ENCODE measurements around the gene PCNX1.

The PCNX1 gene

DNA sequence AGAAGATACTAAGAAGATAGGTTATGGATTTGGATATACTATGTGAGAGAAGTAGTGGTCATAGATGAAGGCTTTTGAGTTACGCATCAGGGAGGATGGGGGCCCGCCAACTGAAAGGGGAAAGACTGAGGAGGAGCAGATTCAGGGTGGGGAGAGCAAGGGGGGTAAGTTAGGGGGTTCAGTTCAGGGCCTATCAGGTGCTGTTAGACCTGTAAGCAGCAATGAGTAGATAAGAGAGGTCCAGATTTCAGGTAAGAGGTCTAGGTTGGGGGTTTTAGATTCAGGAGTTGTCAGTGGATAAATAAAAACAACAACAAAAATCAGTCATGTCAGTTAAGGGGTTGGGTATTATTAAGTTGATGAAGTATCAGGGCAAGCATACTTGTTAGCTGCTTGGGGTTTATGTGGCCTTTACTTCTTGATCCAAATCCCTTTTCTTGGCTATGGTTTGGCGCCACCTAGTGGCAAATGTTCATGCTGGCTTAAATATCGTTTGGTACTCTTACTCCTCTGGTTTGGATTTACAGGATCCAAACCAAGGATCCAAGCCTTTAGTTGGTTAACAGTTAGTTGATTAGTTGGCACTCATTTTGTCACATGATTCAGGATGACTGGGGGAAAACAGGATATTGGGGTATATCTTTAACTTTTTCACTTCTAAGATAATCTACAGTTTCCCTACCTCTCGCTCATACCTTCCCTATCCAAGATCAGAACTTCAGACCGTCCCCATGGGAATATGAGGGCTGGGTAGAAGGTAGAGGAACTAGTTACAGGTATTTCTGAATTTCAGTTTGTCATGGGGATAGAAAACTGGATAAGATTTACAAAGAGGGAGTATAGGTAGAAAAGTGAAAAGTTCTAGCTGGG is 65.1 kb downstream of the PCNX1 start:
- H3K4me1 Mint-ChIP-seq (ENCODE audit: low read depth) = peaks cover 6% of the 10 kb centered on the region
- H3K4me3 Mint-ChIP-seq = no peak overlapping the region
- H3K27me3 Mint-ChIP-seq = no peaks in the 10 kb centered on the region
- intact Hi-C loops (cut with micrococcal nuclease) = loop anchor here (1.0 to 10.0 kb wide), 4 partner anchors 65 to 348 kb away; partner anchors contain the start of gene PCNX1
- H3K9me3 Mint-ChIP-seq = no peaks in the 10 kb centered on the region
- peaks cover 40% of the 10 kb centered on the region for H3K36me3 Mint-ChIP-seq (ENCODE audit: low read depth)
- no peak overlapping the region for H3K27ac Mint-ChIP-seq

DNA sequence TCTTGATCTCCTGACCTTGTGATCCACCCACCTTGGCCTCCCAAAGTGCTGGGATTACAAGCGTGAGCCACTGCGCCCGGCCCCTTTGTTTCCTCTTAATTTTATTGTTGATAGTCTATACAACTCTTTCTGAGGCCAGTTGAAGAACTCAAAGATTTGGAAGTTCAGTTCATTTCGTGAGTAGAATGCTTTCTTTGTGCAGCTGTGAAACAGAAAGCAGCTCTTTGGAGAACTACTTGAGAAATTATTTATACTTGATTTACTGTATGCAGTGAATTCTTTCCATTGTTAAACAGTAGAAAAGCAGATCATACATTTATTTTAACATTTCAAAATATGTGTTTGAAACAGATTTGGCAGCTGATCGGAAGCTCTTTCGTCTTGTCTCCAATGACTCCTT is 69.3 kb downstream of the PCNX1 start:
- Mint-ChIP-seq H3K27me3 (no peaks in the 10 kb centered on the region), H3K4me1 (ENCODE audit: low read depth) (peaks cover 17% of the 10 kb centered on the region), H3K27ac (no peak overlapping the region), H3K36me3 (ENCODE audit: low read depth) (peaks cover 42% of the 10 kb centered on the region), H3K4me3 (no peak overlapping the region), H3K9me3 (no peaks in the 10 kb centered on the region)
- intact Hi-C loops (cut with micrococcal nuclease) = loop anchor here (10.0 kb wide), 1 partner anchor 352 kb away; no protein-coding TSS in a partner anchor

DNA sequence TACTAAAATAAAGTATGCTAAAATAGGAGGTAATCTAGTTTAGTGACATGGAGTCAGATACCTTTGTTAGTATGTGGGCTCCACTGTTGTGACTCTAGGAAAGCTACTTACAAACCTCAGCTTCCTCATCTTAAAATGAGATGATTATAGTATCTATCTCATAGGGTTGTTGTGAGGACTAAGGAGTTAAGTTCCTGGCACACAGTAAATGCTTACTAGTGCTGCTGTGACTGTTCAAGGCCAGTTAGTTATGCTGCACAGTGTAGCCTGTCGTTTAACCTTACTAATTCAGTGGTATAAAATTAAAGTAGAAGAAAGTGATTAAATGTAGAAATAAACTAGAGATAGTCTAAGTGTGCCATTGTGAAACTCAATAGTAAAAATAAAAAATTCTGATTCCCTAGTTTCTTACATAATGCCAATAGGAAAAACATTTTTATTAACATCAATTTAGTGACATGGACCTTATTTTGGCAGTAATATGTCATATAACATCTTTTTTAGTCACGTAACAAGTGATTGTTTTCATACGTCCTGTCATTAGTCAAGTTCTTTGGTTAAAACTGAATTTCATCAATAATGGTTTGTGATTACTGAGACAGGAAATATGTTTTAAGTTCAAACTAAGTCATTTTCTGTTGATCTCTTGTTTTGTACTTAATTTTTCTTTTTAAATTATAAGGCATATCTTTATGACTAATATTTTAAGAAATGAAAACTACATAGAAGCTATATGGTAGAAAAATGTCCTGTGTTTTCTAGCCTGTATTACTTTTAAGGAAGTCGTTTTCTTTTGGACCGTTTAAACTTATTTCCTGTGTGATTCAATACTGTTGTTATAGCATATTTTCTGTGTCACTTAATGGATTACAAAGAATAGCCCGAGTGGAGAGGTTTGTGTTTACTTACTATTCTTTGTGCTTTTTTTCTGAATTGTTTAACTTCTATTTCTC is 74.0 kb downstream of the PCNX1 start:
- H3K27ac Mint-ChIP-seq = no peak overlapping the region
- H3K9me3 Mint-ChIP-seq = no peaks in the 10 kb centered on the region
- peaks cover 23% of the 10 kb centered on the region for H3K36me3 Mint-ChIP-seq (ENCODE audit: low read depth)
- no peak overlapping the region for H3K4me3 Mint-ChIP-seq
- intact Hi-C loops (cut with micrococcal nuclease) = no loop called here
- H3K4me1 Mint-ChIP-seq (ENCODE audit: low read depth) = peaks cover 12% of the 10 kb centered on the region
- no peaks in the 10 kb centered on the region for H3K27me3 Mint-ChIP-seq

DNA sequence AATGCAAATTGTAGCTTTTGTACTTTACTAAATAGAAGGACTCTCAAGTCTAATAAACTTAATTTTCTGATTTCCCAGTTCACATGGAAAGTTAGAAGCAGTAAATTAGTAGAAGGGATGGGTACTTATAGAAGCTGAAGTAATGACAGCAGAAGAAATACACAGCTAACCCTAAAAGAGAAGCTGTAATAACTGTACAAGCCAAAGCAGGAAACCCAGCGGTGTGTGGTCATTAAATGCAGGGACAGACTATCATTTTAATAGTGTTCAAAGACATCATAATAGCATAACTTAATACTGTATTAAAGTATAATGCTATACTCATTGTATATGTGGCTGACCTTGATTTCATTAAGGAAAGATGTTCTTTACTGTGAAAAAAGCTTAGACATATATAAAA is 74.9 kb downstream of the PCNX1 start:
- intact Hi-C loops (cut with micrococcal nuclease) = no loop called here
- no peaks in the 10 kb centered on the region for H3K27me3 Mint-ChIP-seq
- H3K4me3 Mint-ChIP-seq = no peak overlapping the region
- peaks cover 12% of the 10 kb centered on the region for H3K4me1 Mint-ChIP-seq (ENCODE audit: low read depth)
- no peak overlapping the region for H3K27ac Mint-ChIP-seq
- H3K36me3 Mint-ChIP-seq (ENCODE audit: low read depth) = peaks cover 14% of the 10 kb centered on the region
- H3K9me3 Mint-ChIP-seq = no peaks in the 10 kb centered on the region

DNA sequence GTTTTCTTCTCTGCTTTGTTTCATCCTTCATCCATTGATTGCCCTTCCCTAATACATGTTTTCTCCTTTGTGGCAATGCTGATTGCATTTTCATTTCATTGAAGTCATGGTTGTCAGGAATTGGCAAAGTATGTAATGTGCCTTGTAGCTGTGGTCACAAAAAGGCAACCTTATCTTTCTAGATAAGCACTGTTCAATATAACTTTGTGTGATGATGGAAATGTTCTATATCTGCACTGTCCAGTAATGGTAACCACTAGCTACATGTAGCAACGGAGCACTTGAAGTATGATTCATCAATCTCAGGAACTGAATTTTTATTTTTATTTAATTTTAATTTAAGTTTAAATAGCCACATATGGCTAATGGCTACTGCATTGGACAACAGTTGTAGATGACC is 79.8 kb downstream of the PCNX1 start:
- Mint-ChIP-seq H3K27me3 (no peaks in the 10 kb centered on the region), H3K9me3 (no peaks in the 10 kb centered on the region), H3K36me3 (ENCODE audit: low read depth) (peaks cover 7% of the 10 kb centered on the region), H3K4me3 (no peak overlapping the region), H3K4me1 (ENCODE audit: low read depth) (no peaks in the 10 kb centered on the region), H3K27ac (no peak overlapping the region)
- intact Hi-C loops (cut with micrococcal nuclease) = no loop called here

DNA sequence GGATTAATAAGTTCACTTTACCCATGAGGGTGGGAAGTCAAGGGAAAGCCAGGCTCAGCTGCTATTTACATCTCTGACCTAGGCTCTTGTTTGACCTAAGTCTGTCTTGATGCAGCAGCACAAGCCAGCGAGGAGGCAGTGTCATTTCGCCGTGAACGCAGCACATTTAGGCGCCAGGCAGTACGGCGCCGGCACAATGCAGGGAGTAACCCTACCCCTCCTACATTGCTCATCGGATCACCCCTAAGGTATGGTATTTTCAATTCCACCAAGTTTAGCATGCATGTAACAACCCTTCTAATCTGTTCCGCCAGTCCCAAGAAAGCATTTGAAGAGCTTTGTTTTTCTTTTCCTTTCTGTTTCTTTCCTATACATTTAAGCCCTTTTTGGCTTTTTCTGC is 81.2 kb downstream of the PCNX1 start:
- Mint-ChIP-seq H3K27me3 (no peaks in the 10 kb centered on the region), H3K9me3 (no peaks in the 10 kb centered on the region), H3K36me3 (ENCODE audit: low read depth) (peaks cover 7% of the 10 kb centered on the region), H3K4me1 (ENCODE audit: low read depth) (no peaks in the 10 kb centered on the region), H3K4me3 (peak overlapping the region; percentile 36), H3K27ac (no peak overlapping the region)
- intact Hi-C loops (cut with micrococcal nuclease) = no loop called here

DNA sequence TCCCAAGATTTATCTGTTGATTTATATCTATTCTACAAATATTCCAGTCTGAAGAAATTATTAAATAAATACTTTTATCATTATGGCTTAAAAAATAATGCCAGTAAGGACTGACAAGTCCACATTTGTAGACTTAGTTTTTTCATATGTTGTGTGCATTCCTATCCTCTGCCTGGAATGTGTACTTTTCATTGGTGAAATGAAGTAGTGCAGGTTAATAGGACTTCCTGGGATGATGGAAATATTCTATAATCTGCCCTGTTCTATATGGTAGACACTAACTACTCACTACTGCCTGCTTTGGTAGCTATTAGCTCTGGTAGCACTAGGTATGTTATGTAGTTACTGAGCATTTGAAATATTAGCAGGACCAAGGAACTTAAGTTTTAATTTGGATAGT is 86.7 kb downstream of the PCNX1 start:
- H3K4me3 Mint-ChIP-seq = no peak overlapping the region
- H3K9me3 Mint-ChIP-seq = peaks cover 8% of the 10 kb centered on the region
- H3K4me1 Mint-ChIP-seq (ENCODE audit: low read depth) = peaks cover 7% of the 10 kb centered on the region
- H3K27me3 Mint-ChIP-seq = no peaks in the 10 kb centered on the region
- intact Hi-C loops (cut with micrococcal nuclease) = no loop called here
- no peak overlapping the region for H3K27ac Mint-ChIP-seq
- H3K36me3 Mint-ChIP-seq (ENCODE audit: low read depth) = peaks cover 8% of the 10 kb centered on the region

DNA sequence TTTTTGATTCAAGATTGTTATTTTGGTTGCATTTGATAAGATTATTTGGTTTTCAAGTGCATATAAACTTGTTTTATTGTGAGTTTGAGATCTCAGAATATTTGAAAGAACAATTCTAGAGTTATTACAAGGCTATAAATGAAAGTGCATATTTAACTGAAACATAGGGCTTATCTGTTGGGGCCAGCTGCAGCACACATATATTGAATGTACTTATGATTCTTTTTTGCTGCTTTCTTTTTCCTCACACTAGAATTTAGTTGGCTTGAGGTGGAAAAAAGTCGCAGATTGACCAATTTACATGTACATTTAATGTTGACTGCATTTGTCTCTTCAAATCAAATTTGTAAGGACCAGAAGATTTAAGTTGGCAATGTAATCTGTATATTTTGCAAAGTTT is 88.0 kb downstream of the PCNX1 start:
- no peaks in the 10 kb centered on the region for H3K27me3 Mint-ChIP-seq
- H3K9me3 Mint-ChIP-seq = peaks cover 8% of the 10 kb centered on the region
- intact Hi-C loops (cut with micrococcal nuclease) = no loop called here
- H3K36me3 Mint-ChIP-seq (ENCODE audit: low read depth) = peaks cover 8% of the 10 kb centered on the region
- no peak overlapping the region for H3K4me3 Mint-ChIP-seq
- H3K4me1 Mint-ChIP-seq (ENCODE audit: low read depth) = peaks cover 7% of the 10 kb centered on the region
- peak overlapping the region; percentile 35 for H3K27ac Mint-ChIP-seq

DNA sequence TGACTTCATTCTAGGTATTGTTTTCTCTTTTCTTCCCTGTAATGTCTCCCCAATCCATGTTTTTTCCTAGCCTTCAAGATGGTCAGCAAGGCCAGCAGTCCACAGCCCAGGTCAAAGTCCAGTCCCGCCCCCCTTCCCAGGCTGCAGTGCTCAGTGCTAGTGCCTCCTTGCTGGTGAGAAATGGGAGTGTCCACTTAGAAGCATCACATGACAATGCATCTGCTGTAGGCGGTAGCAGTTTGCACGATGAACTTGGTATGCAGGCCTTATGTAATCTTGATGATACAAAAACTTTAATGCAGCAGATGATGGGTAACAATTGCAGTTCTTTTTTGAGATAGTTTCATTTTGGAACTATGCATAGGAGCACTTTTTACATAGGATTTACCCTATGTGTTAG is 88.4 kb downstream of the PCNX1 start:
- H3K27me3 Mint-ChIP-seq = no peaks in the 10 kb centered on the region
- H3K4me3 Mint-ChIP-seq = no peak overlapping the region
- H3K27ac Mint-ChIP-seq = peak overlapping the region; percentile 35
- peaks cover 8% of the 10 kb centered on the region for H3K36me3 Mint-ChIP-seq (ENCODE audit: low read depth)
- peaks cover 7% of the 10 kb centered on the region for H3K4me1 Mint-ChIP-seq (ENCODE audit: low read depth)
- intact Hi-C loops (cut with micrococcal nuclease) = no loop called here
- peaks cover 8% of the 10 kb centered on the region for H3K9me3 Mint-ChIP-seq

DNA sequence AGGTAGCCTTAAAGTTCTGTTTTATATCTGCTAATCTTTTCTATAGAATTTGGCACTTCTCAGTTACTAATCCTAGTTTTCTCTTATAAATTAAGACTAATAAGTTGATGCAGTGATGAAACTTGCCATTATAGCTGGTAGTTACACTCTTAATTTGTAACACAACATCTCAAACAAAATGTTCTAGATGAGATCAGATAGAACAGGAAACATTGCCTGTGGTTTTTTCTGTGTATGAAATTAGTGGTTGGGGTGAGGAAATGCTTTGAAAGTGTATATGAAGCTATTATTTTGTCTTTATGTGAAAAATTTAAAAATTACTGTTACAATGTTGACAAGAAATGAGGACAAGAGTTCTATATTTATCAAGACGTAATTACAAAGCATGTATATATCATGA is 91.9 kb downstream of the PCNX1 start:
- Mint-ChIP-seq H3K27ac (no peak overlapping the region), H3K36me3 (ENCODE audit: low read depth) (peaks cover 29% of the 10 kb centered on the region), H3K9me3 (peaks cover 8% of the 10 kb centered on the region), H3K4me1 (ENCODE audit: low read depth) (peaks cover 7% of the 10 kb centered on the region), H3K4me3 (no peak overlapping the region), H3K27me3 (no peaks in the 10 kb centered on the region)
- intact Hi-C loops (cut with micrococcal nuclease) = no loop called here

DNA sequence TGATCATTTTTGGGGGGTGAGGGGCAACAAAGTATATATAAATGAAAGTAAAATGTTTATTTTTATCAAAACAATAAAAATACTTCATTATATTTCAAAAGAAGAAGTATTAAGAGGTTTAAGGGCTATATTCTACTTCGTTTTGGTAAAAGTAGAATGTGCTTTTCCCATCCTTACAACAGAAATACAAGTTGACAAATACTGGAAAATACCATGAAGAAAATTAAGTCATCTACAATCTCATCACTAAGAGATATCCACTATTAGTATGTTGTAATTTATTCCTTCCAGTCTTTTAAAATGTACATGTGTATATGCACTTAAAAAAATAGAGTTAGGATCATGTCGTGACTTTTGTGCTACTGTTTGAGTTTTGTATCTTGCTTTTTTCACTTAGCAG is 92.8 kb downstream of the PCNX1 start:
- H3K36me3 Mint-ChIP-seq (ENCODE audit: low read depth) = peaks cover 35% of the 10 kb centered on the region
- peaks cover 7% of the 10 kb centered on the region for H3K4me1 Mint-ChIP-seq (ENCODE audit: low read depth)
- no peak overlapping the region for H3K27ac Mint-ChIP-seq
- H3K4me3 Mint-ChIP-seq = no peak overlapping the region
- peaks cover 8% of the 10 kb centered on the region for H3K9me3 Mint-ChIP-seq
- intact Hi-C loops (cut with micrococcal nuclease) = no loop called here
- no peaks in the 10 kb centered on the region for H3K27me3 Mint-ChIP-seq

DNA sequence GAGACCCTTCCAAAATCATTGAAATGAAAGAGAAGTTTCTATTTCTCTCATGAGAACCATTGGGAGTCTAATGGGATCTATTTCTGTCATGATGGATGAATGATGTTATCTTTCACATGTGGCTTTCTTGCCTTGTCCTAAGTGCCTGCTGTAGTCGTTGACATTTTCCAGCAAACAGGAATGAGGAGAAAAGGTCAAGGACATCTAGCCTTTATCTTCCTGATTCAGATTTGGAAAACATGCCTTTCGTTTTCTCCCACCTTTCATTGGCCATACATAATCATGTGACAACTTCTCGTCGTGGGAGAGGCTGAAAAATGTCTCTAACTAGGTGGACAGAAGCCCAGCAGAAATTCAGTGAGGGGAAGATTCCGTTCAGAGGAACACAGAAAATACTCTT is 94.5 kb downstream of the PCNX1 start:
- Mint-ChIP-seq H3K4me3 (no peak overlapping the region), H3K4me1 (ENCODE audit: low read depth) (no peaks in the 10 kb centered on the region), H3K36me3 (ENCODE audit: low read depth) (peaks cover 31% of the 10 kb centered on the region), H3K27me3 (no peaks in the 10 kb centered on the region), H3K9me3 (no peaks in the 10 kb centered on the region), H3K27ac (no peak overlapping the region)
- intact Hi-C loops (cut with micrococcal nuclease) = no loop called here

DNA sequence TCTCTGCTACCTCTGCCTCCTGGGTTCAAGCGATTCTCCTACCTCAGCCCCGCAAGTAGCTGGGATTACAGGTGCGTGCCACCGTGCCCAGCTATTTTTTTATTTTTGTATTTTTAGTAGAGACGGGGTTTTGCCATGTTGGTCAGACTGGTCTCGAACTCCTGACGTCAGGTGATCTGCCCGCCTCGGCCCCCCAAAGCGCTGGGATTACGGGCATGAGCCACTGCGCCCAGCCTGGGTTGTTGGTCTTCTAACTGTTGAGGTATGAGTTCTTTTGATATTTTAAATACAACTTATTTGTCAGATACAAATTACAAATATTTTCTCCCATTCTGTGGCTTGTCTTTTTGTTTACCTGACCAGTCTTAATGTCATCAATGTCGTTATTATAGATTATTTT is 95.9 kb downstream of the PCNX1 start:
- intact Hi-C loops (cut with micrococcal nuclease) = no loop called here
- H3K27ac Mint-ChIP-seq = no peak overlapping the region
- H3K9me3 Mint-ChIP-seq = no peaks in the 10 kb centered on the region
- peaks cover 31% of the 10 kb centered on the region for H3K36me3 Mint-ChIP-seq (ENCODE audit: low read depth)
- no peaks in the 10 kb centered on the region for H3K4me1 Mint-ChIP-seq (ENCODE audit: low read depth)
- no peak overlapping the region for H3K4me3 Mint-ChIP-seq
- no peaks in the 10 kb centered on the region for H3K27me3 Mint-ChIP-seq

DNA sequence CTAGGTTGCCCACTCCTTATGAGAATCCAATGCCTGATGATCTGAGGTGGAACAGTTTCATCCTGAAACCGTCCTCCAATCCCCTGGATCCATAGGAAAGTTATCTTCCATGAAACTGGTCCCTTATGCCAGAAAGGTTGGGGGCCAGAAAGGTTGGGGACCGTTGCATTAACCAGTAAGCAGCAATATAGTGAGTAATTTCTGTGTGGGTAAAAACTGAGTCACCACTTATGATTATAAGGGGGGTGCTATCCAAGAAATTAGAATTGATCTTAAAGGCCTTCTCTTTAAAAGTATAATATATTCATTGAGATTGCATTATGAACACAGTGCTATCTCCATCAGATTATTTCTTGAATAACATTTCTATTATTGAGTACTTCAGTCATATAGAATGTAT is 97.2 kb downstream of the PCNX1 start:
- H3K4me1 Mint-ChIP-seq (ENCODE audit: low read depth) = no peaks in the 10 kb centered on the region
- intact Hi-C loops (cut with micrococcal nuclease) = no loop called here
- no peaks in the 10 kb centered on the region for H3K27me3 Mint-ChIP-seq
- H3K36me3 Mint-ChIP-seq (ENCODE audit: low read depth) = peaks cover 31% of the 10 kb centered on the region
- H3K4me3 Mint-ChIP-seq = no peak overlapping the region
- H3K27ac Mint-ChIP-seq = no peak overlapping the region
- no peaks in the 10 kb centered on the region for H3K9me3 Mint-ChIP-seq
